ENCODE data around the gene HOXD8. TPM values are rescaled to one million over a fixed set of nuclear protein-coding genes. Genes with fewer than 3 reads are reported as not detected.
A peak's percentile ranks its signal among the peaks of the same experiment; 100 is the strongest.

Gene HOXD8
- total and polyA plus RNA-seq, 9 donors = 29.2 to 50.6 (median 36.2) TPM

GRCh38 chr2:176137252-176137580, 7.7 kb downstream of the HOXD8 start:
- H3K27ac ChIP-seq = peak overlapping the region; percentile 93 to 99

DNA sequence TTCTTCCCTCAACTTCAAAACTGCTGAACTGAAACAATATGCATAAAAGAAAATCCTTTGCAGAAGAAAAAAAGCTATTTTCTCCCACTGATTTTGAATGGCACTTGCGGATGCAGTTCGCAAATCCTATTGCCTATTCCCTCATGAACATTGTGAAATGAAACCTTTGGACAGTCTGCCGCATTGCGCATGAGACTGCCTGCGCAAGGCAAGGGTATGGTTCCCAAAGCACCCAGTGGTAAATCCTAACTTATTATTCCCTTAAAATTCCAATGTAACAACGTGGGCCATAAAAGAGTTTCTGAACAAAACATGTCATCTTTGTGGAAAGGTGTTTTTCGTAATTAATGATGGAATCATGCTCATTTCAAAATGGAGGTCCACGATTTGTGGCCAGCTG, 8.4 kb downstream of the HOXD8 start:
- intact Hi-C loops (cut with DNase I) = loop anchor here in 1 of 4 donors (10.0 kb wide), 1 partner anchor 1127 kb away; the partner anchor contains the start of gene NFE2L2
- peak overlapping the region in 1 of 2 donors; percentile 99 for H3K27ac ChIP-seq

More at GRCh38 chr2:176137252-176137580, 7.7 kb downstream of the HOXD8 start:
- no peak for DNase-seq
- H3K27me3 ChIP-seq = no peaks in the 10 kb centered on the region
- no peaks in the 10 kb centered on the region for H3K36me3 ChIP-seq
- no peaks in the 10 kb centered on the region for H3K9me3 ChIP-seq
- WGBS, 3 donors = 0 to 4% (median 3%) methylated on average over 2 of the region's 2 CpGs
- TF ChIP-seq EP300 (IDR thresholded peaks at IDR 0.05) (no peak), POLR2A (IDR thresholded peaks at IDR 0.05) (no peak)
- TF ChIP-seq, protein P1, sequence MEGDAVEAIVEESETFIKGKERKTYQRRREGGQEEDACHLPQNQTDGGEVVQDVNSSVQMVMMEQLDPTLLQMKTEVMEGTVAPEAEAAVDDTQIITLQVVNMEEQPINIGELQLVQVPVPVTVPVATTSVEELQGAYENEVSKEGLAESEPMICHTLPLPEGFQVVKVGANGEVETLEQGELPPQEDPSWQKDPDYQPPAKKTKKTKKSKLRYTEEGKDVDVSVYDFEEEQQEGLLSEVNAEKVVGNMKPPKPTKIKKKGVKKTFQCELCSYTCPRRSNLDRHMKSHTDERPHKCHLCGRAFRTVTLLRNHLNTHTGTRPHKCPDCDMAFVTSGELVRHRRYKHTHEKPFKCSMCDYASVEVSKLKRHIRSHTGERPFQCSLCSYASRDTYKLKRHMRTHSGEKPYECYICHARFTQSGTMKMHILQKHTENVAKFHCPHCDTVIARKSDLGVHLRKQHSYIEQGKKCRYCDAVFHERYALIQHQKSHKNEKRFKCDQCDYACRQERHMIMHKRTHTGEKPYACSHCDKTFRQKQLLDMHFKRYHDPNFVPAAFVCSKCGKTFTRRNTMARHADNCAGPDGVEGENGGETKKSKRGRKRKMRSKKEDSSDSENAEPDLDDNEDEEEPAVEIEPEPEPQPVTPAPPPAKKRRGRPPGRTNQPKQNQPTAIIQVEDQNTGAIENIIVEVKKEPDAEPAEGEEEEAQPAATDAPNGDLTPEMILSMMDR (IDR thresholded peaks at IDR 0.05) = no peak
- H3K4me1 ChIP-seq (ENCODE audit: insufficient read depth) = peaks cover 20% of the 10 kb centered on the region
- H3K4me3 ChIP-seq = peak overlapping the region; percentile 64
- intact Hi-C loops (cut with DNase I) = loop anchor here in 1 of 4 donors (10.0 kb wide), 1 partner anchor 1128 kb away; the partner anchor contains the start of gene NFE2L2

GRCh38 chr2:176138526-176138922, 9.0 kb downstream of the HOXD8 start:
- Histone ChIP-seq H3K36me3 (no peaks in the 10 kb centered on the region), H3K27ac (peak overlapping the region; percentile 80 to 99), H3K4me1 (ENCODE audit: insufficient read depth) (peaks cover 17% of the 10 kb centered on the region), H3K27me3 (no peaks in the 10 kb centered on the region), H3K9me3 (no peaks in the 10 kb centered on the region), H3K4me3 (peak overlapping the region; percentile 53)
- DNase-seq = peak in 1 of 5 donors; percentile 38
- TF ChIP-seq, protein P1 (IDR thresholded peaks at IDR 0.05) = no peak
- TF ChIP-seq EP300 (IDR thresholded peaks at IDR 0.05) = no peak
- TF ChIP-seq POLR2A (IDR thresholded peaks at IDR 0.05) = no peak
- intact Hi-C loops (cut with DNase I) = loop anchor here in 1 of 4 donors (10.0 kb wide), 1 partner anchor 1126 kb away; the partner anchor contains the start of gene NFE2L2
- 10 to 12% (median 12%) methylated on average over 14 of the region's 14 CpGs for WGBS, 3 donors

More for the DNA sequence above, 8.4 kb downstream of the HOXD8 start:
- Histone ChIP-seq H3K36me3 (no peaks in the 10 kb centered on the region), H3K9me3 (no peaks in the 10 kb centered on the region), H3K4me3 (peak overlapping the region; percentile 64), H3K27me3 (no peaks in the 10 kb centered on the region), H3K4me1 (ENCODE audit: insufficient read depth) (peaks cover 20% of the 10 kb centered on the region)
- WGBS, 3 donors = 30 to 31% (median 31%) methylated on average over 8 of the region's 8 CpGs
- TF ChIP-seq POLR2A (IDR thresholded peaks at IDR 0.05) (no peak), EP300 (IDR thresholded peaks at IDR 0.05) (no peak)
- TF ChIP-seq, protein P1 (IDR thresholded peaks at IDR 0.05) = no peak
- DNase-seq = peak in 2 of 5 donors; percentile 20 to 47

DNA sequence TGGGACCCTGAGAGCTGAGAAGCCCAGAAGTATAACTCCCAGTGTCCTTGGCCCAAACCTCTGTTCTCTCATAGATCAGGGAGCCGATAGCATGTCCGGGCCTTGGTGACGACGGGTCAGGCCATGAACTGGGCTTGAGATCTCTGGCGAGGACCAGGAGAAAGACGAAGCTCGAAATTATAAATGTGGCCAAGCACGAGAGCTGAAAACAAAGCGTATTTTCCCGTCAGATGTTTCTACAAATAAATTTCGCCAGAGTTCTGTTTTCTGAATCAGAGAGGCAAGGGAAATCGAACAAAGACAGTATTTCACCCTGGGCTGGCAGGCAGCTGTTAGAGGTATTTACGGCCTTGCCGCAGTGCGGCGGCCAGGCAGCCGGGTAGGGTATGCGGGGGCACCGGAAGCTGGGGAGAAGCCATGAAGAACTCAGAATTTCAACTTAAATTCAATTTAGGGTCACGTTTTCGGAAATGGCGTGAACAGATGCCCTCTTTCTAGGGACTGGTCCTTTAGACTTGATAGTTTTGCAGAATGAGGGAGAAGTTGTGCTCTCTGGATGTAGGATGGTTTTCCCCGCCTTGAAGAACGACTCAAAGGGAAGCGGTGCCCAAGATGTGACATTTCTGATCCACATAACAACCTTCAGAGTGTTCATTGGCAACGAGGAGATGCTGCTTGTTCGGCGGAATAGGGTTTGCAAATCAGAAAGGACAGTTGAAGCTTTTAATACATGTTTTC, 9.6 kb downstream of the HOXD8 start:
- H3K36me3 ChIP-seq = no peaks in the 10 kb centered on the region
- peak in 4 of 5 donors; percentile 38 to 62 (median 48) for DNase-seq
- no peaks in the 10 kb centered on the region for H3K27me3 ChIP-seq
- peak overlapping the region; percentile 80 to 99 for H3K27ac ChIP-seq
- peak overlapping the region; percentile 53 for H3K4me3 ChIP-seq
- peaks cover 16% of the 10 kb centered on the region for H3K4me1 ChIP-seq (ENCODE audit: insufficient read depth)
- WGBS, 3 donors = 4 to 12% (median 9%) methylated on average over 28 of the region's 28 CpGs
- H3K9me3 ChIP-seq = no peaks in the 10 kb centered on the region
- TF ChIP-seq, protein P1 (IDR thresholded peaks at IDR 0.05) = no peak
- TF ChIP-seq EP300 (IDR thresholded peaks at IDR 0.05) = no peak
- TF ChIP-seq POLR2A (IDR thresholded peaks at IDR 0.05) = no peak
- intact Hi-C loops (cut with DNase I) = loop anchor here in 1 of 4 donors (10.0 kb wide), 1 partner anchor 1126 kb away; the partner anchor contains the start of gene NFE2L2

All from ovary (tissue), 9 donors.